Endothelial cell (in vitro differentiated cells): ENCODE results near the gene ALLC. TPM values are rescaled to one million over a fixed set of nuclear protein-coding genes. Genes with fewer than 3 reads are reported as not detected.
"Not testable (repeated sequence)": the region's sequence is repeated elsewhere in the genome, so short reads cannot be mapped to it uniquely, and the experiment has no call there.

Experiments
- DNase-seq: peaks from one replicate; pipeline ENCODE4 v3.0.0; 2021; ENCODE audit warnings: low spot score
- H3K27ac Mint-ChIP-seq: one replicate; pipeline ENCODE4 v1.8.0; 2021; ENCODE audit warnings: mixed read lengths, inconsistent platforms; ENCODE audit not compliant: unreplicated experiment
- H3K27me3 Mint-ChIP-seq: one replicate; pipeline ENCODE4 v1.8.0; 2021; ENCODE audit warnings: mild to moderate bottlenecking, moderate library complexity, mixed read lengths, inconsistent platforms; ENCODE audit not compliant: unreplicated experiment
- H3K36me3 Mint-ChIP-seq: one replicate; pipeline ENCODE4 v1.8.0; 2021; ENCODE audit warnings: mild to moderate bottlenecking, low read depth, mixed read lengths, inconsistent platforms; ENCODE audit not compliant: unreplicated experiment
- H3K4me1 Mint-ChIP-seq: one replicate; pipeline ENCODE4 v1.8.0; 2021; ENCODE audit warnings: mild to moderate bottlenecking, mixed read lengths, inconsistent platforms; ENCODE audit not compliant: unreplicated experiment
- H3K4me3 Mint-ChIP-seq: one replicate; pipeline ENCODE4 v1.8.0; 2021; ENCODE audit warnings: mild to moderate bottlenecking, mixed read lengths, inconsistent platforms; ENCODE audit not compliant: unreplicated experiment
- H3K9me3 Mint-ChIP-seq: one replicate; pipeline ENCODE4 v1.8.0; 2021; ENCODE audit warnings: mixed read lengths, inconsistent platforms; ENCODE audit not compliant: unreplicated experiment
- total RNA-seq: library from RNA; stranded (reverse); fragmentation: NEBNext Ultra II Directional; extraction: Animal tissue kit (Norgen Biotek cat#: 25700); gene quantifications from one replicate; pipeline ENCODE4 v1.2.1, GENCODE V29; 2021; ENCODE audit not compliant: unreplicated experiment
- TF ChIP-seq, protein P1 (sequence below): fragments of 200-600 bp; sonication (generic); IDR thresholded peaks from one replicate; pipeline ENCODE4 v1.5.0; 2021; ENCODE audit warnings: antibody characterized with exemption; ENCODE audit not compliant: unreplicated experiment

ALLC gene
- total RNA-seq, 1 donor from 2014 or later: 0.26 TPM

DNA sequence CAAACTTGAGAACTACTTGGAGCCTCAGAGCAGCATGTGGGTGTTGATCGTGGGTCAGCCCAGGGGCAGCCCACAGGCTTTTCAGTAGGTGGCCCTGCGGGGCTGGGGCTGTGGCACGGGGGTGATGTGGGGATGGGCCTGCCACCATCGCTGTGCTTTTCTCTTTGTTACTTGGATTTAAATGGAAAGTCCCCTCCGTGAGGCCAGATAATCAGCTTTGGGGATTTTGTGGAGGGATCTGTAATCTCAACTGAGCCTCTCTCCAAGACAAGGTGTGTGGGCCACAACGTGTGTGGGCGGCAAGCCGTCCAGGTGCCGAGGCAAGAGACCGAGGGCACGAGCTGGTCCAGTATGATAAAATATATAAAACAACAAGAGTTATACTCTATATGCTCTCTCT, 46.4 kb upstream of the ALLC start:
- H3K27me3 Mint-ChIP-seq: peaks cover 6% of the 10 kb centered on the region
- TF ChIP-seq, protein P1, sequence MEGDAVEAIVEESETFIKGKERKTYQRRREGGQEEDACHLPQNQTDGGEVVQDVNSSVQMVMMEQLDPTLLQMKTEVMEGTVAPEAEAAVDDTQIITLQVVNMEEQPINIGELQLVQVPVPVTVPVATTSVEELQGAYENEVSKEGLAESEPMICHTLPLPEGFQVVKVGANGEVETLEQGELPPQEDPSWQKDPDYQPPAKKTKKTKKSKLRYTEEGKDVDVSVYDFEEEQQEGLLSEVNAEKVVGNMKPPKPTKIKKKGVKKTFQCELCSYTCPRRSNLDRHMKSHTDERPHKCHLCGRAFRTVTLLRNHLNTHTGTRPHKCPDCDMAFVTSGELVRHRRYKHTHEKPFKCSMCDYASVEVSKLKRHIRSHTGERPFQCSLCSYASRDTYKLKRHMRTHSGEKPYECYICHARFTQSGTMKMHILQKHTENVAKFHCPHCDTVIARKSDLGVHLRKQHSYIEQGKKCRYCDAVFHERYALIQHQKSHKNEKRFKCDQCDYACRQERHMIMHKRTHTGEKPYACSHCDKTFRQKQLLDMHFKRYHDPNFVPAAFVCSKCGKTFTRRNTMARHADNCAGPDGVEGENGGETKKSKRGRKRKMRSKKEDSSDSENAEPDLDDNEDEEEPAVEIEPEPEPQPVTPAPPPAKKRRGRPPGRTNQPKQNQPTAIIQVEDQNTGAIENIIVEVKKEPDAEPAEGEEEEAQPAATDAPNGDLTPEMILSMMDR: no peak
- no peak for DNase-seq
- no peaks in the 10 kb centered on the region for H3K4me1 Mint-ChIP-seq
- peaks cover 5% of the 10 kb centered on the region for H3K36me3 Mint-ChIP-seq
- no peak overlapping the region for H3K27ac Mint-ChIP-seq
- H3K9me3 Mint-ChIP-seq: peaks cover 4% of the 10 kb centered on the region
- no peak overlapping the region for H3K4me3 Mint-ChIP-seq

DNA sequence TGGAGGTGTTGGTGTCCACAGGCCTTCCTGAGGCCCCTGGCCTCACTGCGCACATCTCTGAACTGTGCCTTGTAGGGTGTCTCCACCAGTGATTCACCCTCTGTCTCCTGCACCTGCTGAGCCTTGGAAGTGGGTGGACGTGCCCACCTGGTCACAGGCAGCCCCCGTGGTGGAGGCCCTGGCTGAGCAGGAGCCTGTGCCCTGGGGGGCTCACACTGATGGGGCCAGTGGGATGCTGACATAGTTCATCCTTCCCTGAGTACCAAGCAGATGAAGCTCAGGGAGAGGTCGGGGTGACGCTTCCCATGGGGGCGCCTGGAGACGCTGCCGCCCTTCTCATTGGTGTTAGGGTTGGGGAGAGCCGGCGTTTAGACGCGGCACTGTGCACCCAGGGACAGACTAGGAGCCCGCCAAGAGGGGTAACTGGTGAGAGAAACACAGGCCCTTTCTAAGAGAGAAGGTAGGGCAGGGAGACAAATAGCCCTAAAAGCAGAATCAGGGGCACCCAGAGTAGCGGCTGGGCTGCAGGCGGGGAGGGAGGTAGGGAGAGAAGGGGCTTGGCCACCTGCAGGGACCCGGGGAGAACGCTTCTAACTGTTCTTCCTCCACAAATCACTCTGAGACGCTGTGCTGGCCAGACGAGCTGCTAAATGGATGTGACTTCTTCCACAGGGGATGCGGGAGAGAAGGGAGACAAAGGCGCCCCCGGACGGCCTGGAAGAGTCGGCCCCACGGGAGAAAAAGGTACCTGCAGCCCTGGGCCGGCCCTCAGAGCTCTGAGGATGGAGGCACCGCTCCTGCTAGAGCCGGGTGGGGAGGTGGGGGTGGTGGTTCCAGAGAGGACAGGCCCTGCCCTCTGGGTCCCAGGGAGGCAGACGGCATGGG, 45.1 kb upstream of the ALLC start:
- Mint-ChIP-seq H3K9me3 (peaks cover 13% of the 10 kb centered on the region), H3K4me3 (no peak overlapping the region), H3K36me3 (peaks cover 5% of the 10 kb centered on the region), H3K27me3 (peaks cover 8% of the 10 kb centered on the region), H3K4me1 (no peaks in the 10 kb centered on the region), H3K27ac (no peak overlapping the region)
- no peak for DNase-seq
- TF ChIP-seq, protein P1: no peak

DNA sequence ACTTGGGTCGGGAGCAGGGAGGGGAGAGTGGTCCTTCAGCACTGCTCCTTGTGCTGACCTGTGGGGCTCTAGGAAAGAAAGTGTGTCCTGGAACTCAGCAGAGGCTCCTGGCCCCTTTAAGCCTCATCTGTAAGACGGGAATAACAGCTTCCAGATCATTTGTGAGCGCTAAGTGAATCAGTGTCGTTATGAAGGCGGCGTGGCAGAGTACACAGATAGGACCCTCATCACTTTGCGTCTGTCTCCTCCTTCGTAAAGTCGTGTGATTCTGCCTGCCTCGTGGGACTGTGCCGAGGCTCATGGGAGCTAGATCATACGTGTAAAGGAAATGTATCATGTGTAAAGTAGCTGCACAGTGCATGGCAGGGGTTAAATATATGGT, 44.5 kb upstream of the ALLC start:
- no peaks in the 10 kb centered on the region for H3K4me1 Mint-ChIP-seq
- H3K4me3 Mint-ChIP-seq: no peak overlapping the region
- no peak for DNase-seq
- H3K36me3 Mint-ChIP-seq: peaks cover 5% of the 10 kb centered on the region
- H3K27me3 Mint-ChIP-seq: peaks cover 8% of the 10 kb centered on the region
- TF ChIP-seq, protein P1: no peak
- H3K9me3 Mint-ChIP-seq: peaks cover 13% of the 10 kb centered on the region
- H3K27ac Mint-ChIP-seq: no peak overlapping the region

DNA sequence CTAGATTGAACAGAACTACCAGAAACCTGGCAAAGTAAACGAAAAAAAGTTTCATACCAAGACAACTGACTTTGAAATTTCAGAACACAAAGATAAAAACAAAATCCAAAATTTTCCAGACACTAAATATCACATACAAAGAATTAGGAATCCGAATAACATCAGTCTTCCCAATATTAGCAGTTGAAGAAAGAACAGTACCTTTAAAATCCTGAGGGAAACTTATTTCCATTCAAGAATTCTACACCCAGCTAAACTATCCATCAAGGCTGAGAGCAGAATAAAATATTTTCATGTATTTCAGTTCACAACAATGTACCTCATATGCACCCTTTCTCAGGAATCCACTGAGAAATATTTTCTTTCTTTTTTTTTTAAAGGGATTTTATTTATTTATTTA, 43.3 kb upstream of the ALLC start:
- H3K27ac Mint-ChIP-seq, H3K4me3 Mint-ChIP-seq, H3K4me1 Mint-ChIP-seq, H3K27me3 Mint-ChIP-seq, DNase-seq, H3K36me3 Mint-ChIP-seq: not testable (repeated sequence)
- peaks cover 13% of the 10 kb centered on the region for H3K9me3 Mint-ChIP-seq

DNA sequence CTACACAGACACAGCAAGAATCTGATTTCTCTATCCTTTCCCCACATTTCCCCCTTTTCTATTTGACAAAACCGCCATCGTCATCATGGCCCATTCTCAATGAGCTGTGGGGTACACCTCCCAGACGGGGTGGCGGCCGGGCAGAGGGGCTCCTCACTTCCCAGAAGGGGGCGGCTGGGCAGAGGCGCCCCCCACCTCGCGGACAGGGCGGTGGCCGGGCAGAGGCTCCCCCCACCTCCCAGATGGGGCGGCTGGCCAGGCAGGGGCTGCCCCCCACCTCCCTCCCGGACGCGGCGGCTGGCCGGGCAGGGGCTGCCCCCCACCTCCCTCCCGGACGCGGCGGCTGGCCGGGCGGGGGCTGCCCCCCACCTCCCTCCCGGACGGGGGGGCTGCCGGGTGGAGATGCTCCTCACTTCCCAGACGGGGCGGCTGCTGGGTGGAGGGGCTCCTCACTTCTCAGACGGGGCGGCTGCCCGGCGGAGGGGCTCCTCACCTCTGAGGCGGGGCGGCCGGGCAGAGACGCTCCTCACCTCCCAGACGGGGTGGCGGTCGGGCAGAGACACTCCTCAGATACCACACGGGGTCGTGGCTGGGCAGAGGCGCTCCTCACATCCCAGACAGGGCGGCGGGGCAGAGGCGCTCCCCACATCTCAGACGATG, 42.3 kb upstream of the ALLC start:
- not testable (repeated sequence) for H3K27me3 Mint-ChIP-seq, H3K36me3 Mint-ChIP-seq, DNase-seq, H3K4me1 Mint-ChIP-seq, H3K4me3 Mint-ChIP-seq, H3K27ac Mint-ChIP-seq
- H3K9me3 Mint-ChIP-seq: peaks cover 13% of the 10 kb centered on the region

DNA sequence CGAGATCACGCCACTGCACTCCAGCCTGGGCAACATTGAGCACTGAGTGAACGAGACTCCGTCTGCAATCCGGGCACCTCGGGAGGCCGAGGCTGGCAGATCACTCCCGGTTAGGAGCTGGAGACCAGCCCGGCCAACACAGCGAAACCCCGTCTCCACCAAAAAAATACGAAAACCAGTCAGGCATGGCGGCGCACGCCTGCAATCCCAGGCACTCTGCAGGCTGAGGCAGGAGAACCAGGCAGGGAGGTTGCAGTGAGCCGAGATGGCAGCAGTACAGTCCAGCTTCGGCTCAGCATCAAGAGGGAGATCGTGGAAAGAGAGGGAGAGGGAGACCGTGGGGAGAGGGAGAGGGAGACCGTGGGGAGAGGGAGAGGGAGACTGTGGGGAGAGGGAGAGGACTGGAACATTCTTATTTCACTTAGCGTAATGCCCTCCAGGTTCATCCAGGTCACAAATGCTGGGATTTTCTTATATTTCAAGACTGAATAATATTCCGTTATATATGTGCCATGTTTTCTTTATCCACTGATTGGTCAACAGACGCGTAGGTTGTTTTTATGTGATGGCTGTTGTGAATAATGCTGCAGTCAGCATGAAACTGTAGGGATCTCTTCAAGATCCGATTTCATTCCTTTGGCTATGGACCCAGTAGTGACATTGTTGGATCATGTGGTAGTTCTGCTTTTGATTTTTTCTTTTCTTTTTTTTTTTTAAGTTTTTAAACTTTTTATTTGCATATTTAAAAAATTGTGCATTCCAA, 41.4 kb upstream of the ALLC start:
- H3K36me3 Mint-ChIP-seq, H3K4me1 Mint-ChIP-seq, H3K27me3 Mint-ChIP-seq, H3K4me3 Mint-ChIP-seq, H3K27ac Mint-ChIP-seq, DNase-seq: not testable (repeated sequence)
- peaks cover 13% of the 10 kb centered on the region for H3K9me3 Mint-ChIP-seq
